ENCODE data around the gene RSPO3.

DNA sequence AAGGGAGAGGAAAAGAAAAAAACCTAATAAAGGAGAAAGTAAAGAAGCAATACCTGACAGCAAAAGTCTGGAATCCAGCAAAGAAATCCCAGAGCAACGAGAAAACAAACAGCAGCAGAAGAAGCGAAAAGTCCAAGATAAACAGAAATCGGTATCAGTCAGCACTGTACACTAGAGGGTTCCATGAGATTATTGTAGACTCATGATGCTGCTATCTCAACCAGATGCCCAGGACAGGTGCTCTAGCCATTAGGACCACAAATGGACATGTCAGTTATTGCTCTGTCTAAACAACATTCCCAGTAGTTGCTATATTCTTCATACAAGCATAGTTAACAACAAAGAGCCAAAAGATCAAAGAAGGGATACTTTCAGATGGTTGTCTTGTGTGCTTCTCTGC is 77.4 kb downstream of the RSPO3 start:
- TF ChIP-seq CTCF (IDR thresholded peaks at IDR 0.05) (no peak), POLR2A (IDR thresholded peaks at IDR 0.05) (no peak)

All from uterus (tissue), 2 donors.